CD4-positive, alpha-beta T cell treated with Interleukin-2 at 100 ng/mL for 4 hours (primary cell): ENCODE measurements around the gene PARD6B.
"Not testable (repeated sequence)": the region's sequence is repeated elsewhere in the genome, so short reads cannot be mapped to it uniquely, and the experiment has no call there.

ENCODE experiments used
- DNase-seq: peaks from one replicate; pipeline ENCODE4 v3.0.0-alpha.2; 2020; ENCODE audit warnings: low spot score

The PARD6B gene

DNA sequence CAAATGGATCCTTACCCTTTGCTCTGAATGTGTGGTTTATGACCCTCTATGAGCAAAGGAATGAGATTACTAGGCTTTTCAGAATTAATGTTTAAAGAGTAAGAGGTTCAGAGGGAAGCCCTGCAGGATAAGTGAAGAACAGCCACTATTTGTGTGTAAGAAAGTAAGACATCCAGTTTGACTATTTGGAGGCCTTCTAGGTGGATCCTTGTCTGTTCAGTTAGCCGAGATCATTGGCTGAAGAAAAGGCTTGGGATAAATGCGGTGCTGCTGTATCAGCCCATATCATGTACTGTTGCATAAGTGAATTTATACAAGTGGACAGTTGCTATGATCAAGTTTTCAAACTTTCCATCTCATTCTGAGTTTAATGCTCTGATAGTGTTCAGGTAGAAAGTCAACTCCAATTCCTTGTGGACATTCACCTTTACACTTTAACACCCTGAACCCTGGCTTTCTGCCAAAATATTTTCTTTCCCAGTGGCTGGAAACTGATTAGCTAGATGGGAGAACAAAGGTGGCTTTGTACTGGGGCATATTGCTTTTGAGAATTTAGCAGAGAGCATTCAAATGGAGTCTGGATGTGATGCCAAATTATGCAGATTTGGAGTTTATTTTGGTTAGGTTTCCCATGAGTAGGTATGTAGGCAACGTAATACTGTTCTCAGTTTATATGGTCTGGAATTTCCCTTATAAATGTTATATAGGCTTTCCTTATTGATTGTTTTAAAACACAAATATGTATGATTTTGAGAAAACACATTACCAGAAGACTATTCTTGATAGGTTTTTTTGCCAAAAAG, 15.0 kb downstream of the PARD6B start:
- DNase-seq: no peak

DNA sequence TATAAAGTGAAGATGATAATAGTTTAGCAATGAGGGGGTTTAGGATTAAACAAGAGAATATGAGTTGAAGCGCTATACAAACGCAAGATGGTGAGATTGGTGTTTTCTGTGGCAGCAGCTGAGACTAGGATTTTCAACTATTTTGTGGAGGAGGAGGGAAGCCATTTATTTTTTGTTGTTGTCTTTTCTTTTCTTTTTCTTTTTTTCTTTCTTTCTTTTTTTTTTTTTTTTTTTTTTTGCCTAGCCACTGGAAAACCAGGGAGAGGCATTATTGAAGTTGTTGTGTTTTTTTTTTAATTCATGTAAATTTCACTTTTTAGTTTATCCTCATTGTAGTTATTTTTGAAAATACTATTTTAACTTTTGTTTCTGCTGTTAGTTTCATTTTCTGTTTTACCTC, 15.9 kb downstream of the PARD6B start:
- no peak for DNase-seq

DNA sequence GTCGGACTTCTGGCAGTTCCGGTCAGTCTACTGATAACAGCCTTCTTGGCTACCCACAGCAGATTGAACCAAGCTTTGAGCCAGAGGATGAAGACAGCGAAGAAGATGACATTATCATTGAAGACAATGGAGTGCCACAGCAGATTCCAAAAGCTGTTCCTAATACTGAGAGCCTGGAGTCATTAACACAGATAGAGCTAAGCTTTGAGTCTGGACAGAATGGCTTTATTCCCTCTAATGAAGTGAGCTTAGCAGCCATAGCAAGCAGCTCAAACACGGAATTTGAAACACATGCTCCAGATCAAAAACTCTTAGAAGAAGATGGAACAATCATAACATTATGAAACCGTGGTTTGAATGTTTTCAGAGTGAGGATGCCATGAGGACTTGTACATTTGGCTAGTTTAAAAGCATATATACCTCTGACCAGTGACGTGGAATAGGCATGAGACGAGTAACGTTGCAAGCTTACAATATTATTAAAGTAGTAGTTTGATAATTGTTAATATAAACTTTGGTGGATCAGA, 18.8 kb downstream of the PARD6B start:
- DNase-seq: no peak

DNA sequence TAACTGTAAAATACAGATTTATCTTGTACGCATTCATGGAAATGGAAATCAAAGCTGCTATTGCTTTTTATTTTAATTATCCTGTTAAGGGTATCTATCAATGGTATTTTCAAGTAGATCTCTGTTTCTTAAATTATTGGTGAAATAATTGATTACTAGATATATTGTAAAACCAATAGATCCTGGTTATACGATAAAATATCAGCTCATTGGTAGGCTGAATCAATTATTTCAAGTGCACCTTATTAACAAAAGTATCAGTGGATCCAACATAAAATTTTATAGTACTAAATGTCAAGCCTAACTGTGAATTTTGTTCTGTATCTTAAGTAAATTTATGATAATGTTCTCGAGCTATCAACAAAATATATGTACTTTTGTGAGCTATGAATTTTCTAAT, 21.8 kb downstream of the PARD6B start:
- no peak for DNase-seq

DNA sequence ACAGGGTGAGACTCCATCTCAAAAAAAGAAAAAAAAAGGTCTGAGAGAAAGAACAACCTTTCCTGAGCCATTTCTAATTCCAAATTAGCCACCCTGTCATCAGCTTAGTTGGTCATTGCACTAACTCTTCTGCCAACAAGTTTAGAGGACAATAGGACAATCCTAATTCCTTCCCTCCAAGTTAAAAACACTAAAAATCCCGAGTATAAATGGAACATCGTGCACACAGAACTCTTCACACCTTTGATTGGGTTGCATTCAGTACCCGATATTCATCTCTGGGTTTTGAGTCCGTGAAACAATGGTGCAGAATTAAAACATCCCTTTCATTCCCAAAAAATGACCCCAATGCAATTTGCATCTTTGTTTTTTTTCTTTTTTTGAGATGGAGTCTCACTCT, 23.0 kb downstream of the PARD6B start:
- no peak for DNase-seq

DNA sequence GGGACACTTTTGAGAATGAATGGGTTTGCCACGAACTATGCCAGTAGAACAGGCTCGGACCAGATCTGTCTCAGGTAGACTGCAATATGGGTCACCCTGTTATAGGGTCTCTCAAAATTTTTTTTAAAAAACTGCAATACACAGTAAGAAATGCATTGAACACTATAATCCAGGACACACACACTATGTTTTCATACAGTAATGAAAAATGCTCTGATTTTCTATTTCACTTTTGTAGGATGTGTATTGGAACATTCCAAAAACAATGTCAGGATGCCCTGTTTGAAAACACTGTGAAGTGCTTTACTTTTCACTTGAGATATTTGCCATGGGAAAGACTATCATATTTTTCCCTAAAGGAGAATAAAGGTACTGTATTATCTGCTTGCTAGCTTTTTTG, 25.1 kb downstream of the PARD6B start:
- no peak for DNase-seq

DNA sequence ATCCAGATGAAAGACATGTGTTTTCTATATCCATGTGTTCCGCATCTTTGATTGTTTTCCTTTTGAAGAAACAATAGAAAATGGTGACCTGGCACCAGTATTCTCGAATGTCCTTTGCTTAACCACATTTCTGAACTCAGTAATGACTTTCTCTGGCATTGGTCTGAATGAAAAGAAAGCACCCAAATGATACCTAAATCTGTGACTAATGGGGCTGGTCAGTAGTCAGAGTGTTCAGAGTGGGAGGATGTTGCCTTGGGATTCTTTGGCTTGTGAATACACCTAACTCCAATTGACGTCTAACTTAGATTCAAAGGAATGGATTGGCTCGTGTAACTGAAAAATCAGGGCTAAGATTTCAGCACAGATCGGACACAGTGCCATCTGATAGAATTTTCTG, 27.1 kb downstream of the PARD6B start:
- no peak for DNase-seq

DNA sequence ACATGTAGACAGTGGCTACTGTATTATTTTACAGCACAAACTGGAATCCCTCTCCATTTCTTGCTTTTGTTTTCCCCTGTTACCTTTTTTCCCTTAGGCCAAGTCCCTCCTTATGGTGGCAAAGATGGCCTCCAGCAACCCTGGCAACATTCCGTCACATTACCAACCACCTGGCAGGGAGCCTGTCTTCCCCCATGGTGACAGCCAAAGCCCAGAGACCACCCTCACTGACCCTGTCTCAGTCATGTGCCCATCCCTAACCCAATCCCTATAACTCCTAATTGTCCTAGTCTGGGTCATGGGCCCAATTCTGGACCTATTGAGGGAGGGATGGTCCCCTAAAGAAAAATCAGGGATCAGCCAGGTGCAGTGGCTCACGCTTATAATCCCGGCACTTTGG, 27.6 kb downstream of the PARD6B start:
- DNase-seq: no peak

DNA sequence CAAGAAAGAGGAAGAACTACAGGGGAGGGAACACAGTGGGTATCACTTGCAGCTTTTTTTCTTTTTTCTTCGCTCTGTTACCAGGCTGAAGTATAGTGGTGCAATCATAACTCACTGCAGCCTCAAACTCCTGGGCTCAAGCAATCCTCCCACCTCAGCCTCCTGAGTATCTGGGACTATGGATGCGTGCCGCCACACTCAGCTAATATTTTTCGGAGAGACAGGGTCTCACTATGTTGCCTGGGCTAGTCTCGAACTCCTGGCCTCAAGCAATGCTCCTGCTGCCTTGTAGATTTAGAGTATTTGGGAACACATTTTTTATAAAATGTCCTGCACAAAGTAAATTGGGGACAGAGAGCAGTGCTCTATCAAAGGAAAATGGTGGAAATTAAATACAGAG, 28.3 kb downstream of the PARD6B start:
- DNase-seq: no peak

DNA sequence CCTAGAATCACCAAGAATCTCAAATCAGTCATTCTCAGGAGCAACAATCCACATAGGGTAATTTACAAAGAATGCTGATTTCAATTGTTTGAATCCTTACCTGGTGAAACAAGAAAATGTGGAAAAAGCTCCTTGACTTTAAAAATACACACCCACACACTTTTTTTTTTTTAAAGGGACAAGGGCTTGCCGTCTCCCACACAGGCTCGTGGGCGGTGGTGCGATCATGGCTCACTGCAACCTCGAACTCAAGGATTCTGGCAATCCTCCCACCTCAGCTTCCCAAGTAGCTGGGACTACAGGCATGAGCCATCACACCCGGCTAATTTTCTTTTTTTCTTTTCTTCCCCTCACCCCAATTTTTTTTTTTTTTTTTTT, 30.7 kb downstream of the PARD6B start:
- DNase-seq: no peak

DNA sequence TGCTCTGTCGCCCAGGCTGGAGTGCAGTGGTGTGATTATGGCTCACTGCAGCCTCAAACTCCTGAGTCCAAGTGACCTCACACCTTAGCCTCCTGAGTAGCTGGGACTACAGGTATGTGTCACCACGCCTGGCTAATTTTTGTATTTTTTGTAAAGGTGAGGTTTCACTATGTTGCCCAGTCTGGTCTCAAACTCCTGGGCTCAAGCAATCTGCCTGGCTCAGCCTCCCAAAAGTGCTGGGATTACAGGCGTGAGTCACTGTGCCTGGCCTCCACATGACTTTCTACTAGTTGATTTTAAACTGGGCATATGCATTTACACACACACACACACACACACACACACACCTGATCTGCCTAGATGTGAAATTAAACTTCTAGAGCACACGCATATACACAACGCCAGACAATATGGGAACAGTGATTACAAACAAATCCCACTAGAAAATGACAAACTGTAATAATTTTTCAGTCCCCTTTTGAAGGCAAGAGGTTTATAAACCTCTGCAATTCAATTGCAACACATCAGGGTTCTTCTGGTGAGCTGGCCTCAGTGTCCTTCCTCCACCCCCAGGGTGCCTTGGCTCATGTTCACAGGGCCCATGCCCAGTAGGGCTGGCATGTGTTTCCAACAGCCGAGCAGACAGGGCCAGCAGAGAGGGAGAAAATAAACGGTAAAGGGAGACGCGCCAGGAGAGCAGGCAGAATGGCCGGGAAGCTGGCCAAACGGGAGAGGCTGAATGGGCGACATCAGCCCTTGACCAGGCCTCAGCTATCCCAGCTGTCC, 31.2 kb downstream of the PARD6B start:
- DNase-seq: no peak

DNA sequence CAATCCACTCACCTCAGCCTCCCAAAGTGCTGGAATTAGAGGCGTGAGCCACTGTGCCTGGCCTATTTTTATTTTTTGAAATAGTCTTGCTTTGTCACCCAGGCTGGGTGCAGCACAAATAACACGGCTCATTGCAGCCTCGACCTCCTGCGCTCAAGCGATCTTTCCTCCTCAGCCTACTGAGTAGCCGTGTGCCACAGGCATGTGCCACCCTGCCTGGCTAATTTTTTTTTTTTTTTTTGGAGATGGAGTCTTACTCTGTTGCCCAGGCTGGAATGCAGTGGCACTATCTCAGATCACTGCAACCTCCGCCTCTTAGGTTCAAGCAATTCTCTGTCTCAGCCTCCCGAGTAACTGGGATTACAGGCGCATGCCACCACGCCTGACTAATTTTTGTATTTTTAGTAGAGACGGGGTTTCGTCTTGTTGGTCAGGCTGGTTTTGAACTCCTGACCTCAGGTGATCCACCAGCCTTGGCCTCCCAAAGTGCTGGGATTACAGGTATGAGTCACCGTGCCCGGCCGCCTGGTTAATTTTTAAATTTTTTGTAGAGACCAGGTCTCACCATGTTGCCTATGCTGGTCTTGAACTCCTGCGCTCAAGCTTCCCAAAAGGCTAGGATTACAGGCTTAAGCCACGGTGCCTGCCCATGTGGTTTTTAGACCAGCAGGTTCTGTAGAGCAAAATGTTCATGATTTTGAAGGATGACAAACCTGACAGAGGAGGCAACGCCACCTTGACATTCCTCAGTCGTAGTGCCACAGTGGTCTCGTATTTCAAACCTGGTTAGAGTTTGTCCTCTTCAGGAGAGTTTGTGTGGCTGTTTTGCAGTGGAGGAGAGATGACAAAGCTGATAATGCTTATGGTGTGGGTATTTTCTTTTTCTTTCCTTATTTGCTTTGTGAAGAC, 32.4 kb downstream of the PARD6B start:
- DNase-seq: not testable (repeated sequence)

DNA sequence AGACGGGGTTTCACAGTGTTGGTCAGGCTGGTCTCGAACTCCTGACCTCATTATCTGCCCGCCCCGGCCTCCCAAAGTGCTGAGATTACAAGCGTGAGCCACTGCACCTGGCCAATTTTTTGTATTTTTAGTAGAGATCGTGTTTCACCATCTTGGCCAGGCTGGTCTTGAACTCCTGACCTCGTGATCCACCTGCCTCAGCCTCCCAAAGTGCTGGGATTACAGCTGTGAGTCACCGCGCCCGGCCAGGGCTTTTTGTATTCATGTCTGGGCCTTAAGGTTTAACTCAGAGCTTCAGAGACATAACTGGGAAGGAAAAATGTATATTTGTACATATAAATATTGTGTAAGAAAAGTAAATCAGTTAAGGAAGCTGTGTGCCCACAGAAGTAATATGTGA, 33.9 kb downstream of the PARD6B start:
- DNase-seq: not testable (repeated sequence)

DNA sequence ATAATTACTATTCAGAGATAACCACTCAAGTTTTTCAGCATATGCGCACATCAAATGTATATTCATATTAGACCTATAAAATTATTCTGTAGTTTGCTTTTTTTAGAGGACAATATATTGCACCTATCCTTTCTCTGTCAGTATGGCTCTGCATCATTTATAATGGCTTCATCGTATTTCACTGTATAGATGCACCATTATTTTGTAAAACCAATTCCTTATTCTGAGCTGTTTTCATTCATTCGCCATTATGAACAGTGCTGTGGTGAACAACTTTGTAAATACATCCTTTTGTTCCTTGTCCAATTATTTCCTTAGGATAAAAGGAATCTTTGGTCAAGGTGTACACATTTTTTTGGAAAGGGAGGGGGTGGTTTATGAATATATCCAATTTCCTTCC, 34.3 kb downstream of the PARD6B start:
- DNase-seq: no peak

DNA sequence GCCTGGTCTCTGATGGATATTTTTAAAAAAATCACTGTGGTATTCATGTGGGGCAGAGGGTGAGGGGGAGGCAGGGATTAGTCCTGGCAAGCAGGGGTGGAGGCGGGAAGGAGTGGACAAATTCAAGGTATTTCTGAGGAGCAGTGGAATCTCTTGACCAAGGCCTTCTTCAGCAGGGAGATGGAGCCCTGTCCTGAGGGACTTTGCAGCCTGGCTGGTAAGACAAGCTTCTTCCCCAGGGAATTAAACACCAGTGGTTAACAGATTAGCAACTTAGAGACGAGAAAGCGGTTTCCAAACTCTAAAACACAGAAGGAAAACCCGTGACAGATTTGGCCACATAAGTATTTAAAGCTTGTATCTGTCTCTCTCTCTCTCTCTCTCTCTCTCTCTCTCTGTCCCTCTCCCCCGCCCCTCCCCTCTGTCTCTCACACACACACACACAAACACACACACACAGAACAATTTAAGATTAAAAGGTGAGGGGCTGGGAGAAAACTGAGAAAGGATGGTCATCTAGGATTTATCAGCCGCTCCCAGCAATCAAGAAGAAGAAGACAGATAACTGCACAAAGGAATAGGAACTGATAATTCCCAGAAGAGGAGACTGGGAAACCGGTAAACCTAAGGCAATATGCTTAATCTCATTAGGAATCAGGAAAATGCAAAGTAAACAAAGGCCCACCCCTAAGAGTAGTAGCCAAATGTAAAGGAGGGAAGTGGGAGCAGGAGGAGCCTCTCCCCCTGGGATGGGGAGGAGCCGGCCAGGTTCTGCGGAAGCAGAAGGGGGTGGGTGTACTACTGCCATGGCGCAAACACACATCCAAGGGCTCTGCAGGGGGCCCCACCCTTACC, 35.8 kb downstream of the PARD6B start:
- not testable (repeated sequence) for DNase-seq

DNA sequence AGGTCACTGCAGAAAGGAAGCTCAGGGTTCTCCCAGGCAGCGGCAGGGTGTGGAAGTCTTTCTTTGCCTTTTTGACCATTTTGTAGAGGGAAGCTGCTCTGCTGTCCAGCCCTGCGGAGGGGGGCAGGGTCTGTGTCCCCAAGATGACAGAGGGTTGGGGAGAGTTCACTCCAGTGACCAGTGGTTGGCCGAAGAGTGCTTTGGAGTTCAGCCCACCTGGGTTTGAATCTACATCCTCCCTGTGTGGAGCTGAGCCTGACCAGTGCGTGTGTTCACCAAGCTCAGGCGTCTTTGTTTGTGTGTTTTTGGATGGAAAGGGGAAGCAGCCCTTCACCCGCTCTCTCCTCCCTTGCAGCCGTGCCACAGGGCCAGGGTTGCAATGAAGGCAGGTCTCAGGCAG, 37.6 kb downstream of the PARD6B start:
- not testable (repeated sequence) for DNase-seq

DNA sequence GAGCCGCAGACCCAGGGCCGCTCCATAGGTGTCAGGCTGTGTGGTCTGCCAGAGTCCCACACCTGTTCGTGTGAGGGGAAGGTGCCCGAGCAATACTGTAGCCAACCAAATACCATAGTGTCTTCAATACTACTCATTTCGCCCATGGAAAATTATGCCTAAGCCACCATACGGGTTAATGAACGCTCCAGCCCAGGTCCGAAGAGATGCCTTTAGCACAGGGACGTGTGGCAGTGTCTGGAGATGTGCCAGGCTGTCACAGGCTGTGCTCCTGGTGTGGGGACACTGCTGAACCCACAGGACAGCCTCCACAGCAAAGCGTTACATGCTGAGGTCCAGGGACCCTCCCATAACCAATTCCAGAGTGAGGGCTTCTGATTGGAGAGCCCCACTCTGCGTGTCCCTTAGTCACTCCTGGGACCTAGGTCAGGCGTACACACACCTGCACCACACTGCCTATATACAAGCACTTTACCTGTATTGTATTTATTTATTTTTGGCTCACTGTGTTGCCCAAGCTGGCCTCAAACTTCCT, 38.2 kb downstream of the PARD6B start:
- not testable (repeated sequence) for DNase-seq

DNA sequence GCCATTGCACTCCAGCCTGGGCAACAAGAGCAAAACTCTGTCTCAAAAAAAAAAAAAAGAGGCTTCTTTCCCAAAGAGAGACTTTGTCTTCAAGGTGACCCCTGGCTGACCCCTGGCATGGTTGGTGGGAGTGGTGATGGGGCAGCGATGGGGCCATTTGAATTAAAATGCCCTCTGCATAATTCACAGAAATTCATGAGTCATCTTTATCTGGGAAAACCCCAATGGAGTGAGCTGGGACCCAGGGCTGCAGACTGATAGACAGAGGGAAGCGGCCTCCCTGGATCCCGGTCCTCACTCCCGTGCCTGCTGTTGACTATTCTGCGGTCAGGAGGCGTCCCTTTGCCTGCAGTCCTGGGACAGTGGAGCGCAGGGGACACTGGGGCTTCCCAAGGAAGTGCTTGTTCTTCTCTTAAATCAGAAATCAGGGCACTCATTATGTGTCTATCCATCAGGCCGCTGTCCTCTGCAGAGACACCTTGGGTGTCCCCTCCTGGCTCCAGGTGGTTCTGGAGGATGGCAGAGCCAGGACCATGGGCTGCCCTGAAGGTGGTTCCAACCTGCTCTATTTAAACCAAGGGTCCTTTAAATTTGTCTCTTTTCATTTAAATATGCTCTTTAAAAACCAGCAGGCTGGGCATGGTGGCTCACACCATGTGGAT, 40.2 kb downstream of the PARD6B start:
- not testable (repeated sequence) for DNase-seq

DNA sequence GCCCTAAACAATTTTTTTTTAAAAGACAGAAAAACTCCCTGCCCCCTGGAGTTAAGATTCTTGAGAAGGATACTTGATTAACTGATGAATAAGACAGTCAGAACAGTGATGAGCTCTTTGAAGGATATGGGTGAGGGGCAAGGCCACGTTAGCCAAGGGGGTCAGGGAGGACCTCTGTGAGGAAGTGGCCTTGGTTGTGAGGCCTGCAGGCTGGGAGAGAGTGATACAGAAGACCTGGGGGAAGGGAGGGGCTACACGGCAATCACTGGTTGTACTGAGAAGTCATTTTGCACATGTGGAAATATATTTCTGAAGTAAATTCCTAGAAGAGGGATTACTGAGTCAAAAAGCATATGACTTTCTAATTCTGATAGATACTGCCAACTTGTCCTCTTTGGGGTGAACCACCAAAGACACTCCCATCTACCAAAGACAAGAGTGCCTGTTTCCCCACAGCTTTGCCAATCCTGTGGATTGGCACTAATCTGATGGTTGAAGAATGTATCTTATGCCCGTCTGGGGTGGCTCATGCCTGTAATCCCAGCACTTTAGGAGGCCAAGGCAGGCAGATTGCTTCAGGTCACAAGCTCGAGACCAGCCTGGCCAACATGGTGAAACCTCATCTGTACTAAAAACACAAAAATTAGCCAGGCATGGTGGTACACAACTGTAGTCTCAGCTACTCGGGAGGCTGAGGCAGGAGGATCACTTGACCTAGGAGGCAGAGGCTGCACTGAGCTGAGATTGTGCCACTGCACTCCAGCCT, 41.2 kb downstream of the PARD6B start:
- DNase-seq: no peak

DNA sequence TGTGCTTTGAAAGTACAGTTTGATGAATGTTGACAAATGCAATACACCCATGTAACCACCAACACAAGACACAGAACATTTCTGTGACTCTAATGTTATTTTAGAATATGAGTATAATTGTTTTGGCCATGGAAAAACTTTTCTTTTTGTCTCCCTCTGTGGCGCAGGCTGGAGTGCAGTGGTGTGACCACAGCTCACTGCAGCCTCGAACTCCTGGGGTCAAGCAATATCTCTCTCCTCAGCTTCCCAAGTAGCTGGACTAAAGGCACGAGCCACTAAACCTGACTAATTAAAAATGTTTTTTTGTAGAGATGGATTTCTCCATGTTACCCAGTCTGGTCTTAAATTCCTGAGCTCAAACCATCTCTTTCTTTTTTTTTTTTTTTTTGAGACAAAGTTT, 43.1 kb downstream of the PARD6B start:
- DNase-seq: no peak
